ENCODE results near the gene NOVA1.

Gene NOVA1

DNA sequence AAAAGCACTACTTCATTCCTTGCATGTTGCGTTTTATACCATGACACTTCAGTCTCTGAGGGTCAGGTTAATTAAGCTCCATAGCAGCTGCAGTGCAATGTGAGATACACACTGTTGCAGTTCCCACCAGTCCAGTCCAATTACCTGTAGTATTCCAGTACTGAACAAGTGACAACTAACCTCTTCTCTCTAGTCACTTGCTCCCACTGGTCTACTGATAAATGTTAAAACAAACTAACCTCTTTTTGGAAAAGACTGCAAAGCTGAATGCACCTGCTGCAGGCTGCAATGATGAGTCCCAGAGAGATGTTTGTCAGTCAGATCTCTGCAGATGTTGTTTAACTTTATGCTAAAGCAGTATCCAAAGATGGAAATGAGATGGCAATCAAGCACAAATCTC lies 7.9 kb downstream of the NOVA1 start:
- DNase-seq = no peak

DNA sequence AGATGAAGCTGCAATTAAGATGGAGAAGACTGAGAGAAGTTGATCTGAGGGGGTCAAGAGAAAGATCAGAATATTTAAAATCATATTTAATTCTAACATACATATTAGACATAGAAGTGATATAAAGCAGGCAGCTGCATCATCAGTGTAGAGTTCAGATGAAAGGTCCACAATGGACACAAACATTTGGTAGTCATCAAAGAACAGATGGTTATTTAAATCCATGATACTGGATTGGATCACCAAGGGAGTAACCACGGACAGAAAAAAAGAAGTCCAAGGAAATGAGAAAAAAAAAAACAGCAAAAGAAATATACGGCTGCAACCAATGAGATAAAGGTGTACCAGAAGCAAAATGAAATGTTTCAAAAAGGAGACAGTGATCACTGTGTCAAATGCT lies 20.1 kb downstream of the NOVA1 start:
- DNase-seq = no peak

DNA sequence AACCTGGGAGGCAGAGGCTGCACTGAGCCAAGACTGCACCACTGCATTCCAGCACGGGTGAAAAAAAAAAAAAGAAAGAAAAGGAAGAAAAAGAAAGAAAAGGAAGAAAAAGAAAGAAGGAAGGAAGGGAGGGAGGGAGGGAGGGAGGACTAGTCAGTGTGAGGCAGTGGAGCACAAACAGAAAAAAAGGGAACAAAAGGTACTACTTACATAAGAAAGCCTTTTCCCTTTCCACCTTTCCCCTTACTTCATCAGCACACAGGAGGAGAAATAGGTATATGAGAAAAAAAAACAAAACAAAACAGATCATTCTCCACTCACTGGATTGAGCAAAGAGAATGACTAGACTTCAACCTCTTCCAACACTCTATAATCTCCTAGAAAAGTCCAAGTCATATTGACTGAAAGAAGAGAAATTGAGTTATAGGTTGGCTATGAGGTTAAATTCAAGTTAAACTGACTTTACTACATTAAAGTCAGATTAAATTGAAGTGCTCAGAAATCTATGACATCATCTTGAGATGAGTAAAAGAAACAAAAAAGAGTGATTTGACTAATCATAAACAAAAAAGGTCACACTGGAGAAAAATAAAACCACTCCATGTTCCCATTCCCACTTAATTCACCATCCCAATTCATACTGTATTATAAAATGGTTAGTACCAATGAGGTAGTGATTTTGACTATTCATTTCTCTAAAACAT lies 43.6 kb downstream of the NOVA1 start:
- DNase-seq = no peak

DNA sequence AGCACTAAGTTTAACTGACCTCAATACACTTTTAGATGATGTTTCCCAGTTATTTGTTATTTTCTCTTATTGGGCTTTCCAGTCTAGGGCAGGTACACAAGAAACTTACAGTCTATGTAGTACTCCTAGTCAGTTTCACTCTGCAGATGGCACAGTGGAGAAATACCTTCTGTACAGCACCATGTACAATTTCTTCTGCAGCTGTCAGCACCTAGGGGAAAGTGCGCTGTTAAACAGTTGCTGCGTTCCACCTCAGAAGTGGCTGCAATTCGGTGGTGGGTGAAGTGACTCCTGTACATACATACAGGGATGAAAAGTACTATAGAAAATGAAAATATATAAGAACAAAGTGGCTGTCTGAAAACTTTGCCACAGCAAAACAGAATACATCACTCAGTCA lies 48.3 kb downstream of the NOVA1 start:
- no peak for DNase-seq

DNA sequence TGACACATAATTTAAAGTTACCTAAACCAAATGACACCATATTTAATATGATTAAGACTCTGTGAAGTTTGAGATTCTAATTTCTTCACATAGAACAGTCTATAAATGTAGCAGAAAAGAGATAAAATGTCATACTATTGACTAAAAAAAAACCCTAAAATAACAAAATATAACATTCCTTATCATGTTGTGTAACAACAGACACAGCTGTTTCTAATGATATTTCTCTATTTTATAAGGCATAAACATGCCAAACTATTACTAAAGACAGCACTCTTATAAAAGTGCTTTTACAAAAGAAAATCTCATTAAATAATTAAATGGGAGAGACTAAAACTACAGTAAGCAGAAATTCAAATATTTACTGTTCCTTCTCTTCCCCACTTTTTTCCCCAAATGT lies 49.4 kb downstream of the NOVA1 start:
- DNase-seq = no peak

DNA sequence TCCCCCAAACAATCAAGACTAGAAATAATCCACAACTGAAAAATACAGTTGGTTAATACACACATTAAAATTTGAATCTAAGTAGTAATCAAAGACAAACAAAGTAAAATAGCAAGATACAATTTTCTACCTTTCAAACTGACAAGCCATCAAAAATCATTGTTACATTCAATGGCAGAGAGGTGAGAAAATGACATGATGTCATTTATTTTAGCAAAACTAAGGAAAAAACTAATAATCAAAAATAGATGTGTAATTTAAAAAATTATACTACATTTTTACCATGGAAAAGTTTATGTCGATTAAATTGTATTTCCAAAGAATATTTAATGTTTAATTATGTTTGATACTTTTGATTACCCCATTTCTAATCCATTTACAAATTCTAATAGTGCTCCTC lies 59.7 kb downstream of the NOVA1 start:
- DNase-seq = no peak

DNA sequence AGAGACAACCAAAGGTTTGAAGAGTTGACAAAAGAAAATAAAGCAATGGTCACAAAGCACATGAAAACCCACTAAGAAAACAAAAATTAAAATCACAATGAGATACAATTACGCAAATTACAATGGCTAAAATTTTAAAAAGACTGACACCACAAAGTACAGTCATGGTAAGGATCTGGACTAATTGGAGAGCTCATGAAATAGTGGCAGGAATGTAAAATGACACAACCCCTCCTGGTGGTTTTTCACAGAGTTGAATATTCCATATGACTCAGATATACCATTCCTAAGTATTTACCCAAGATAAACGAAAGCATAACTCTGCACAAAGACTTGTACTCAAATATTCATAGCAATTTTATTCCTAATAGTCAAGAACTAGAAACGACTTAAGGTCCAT lies 65.9 kb downstream of the NOVA1 start:
- DNase-seq = no peak

DNA sequence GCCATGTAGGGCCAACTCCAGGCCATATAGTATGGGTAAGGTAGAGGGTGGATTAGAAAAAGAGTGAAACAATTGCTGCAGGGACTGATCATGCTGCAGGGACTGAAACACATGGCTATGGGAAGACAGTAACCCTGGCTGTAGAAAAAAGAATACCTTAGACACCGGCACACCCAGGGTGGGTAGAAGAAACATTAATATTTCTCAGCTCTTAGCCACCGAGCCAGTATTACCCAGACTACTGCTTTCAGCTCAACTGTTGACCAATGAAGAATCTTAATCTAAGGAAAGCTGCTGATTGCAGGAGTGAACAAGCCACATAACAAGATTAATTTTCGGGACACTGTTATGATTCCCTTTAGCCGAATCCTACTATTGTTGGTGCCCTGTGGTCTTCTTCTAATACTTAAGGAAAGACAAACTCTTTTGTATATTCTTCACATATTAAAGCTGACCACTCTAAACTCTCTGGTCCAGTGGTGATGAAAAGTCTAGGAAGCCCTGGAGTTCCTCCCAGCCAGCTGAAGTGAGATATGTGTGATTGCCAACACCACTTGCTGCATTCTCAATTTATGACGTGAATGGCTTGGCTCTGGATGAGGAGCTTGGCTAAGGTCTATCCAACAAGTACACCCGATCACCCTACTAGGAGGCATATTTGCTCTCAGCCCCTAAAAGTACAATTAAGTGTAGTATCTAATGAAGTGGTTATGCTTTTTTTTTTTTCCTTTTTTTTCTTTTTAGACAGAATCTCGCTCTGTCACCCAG lies 69.2 kb downstream of the NOVA1 start:
- no peak for DNase-seq

DNA sequence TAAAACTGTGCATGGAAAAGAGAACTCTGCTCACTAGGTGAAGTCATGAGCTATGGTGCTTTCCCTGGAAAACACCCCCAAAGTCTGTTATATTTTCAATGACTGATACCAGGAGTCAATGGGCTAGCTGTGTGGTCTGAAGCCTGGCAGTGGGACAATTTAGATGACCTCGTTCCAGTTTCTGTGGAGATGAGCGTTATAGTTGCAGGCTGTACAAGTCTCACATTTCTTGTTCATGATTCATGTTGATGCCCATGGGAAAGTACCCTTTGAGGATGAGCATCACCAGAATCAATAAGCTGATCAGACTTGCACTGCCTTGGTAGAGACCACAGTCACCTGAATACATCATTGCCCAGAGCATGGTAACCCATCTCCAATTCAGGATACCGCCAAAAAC lies 70.7 kb downstream of the NOVA1 start:
- no peak for DNase-seq

DNA sequence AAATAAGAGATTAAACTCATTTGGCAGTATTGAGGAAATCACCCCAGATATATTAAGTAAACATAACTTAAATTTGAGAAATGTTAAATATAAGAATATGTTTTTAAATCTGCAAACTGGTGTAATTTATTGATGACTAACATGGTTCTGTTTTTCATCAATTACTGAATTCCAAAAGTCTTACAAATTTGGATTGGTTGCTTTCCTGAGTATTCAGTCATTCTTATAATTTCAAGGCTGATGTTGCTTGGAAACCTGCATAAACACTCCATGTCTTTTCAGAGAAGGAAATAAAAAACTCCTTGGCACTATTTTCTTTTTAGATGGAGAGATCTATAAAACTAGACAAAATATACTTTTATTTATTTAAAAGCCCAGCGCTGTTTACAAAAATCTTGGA lies 71.7 kb downstream of the NOVA1 start:
- DNase-seq = no peak

DNA sequence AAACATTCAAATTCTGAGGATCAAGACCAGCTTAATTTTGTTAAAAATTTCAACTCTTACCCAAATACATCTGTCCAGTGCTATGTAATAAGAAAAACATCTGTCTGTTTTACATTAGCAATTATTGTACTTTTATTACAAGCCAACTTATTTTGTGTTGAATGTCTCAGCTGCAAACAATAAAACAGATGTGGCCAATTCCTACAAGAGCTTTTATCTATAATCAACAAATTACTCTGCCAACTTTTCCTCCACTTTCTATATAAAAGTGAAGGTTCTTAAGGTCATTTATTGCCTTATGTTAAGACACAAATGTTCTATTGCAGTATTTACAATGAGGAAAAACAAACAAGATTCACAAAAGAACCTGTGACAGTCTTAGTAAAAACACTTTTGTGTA lies 72.7 kb downstream of the NOVA1 start:
- DNase-seq = no peak

DNA sequence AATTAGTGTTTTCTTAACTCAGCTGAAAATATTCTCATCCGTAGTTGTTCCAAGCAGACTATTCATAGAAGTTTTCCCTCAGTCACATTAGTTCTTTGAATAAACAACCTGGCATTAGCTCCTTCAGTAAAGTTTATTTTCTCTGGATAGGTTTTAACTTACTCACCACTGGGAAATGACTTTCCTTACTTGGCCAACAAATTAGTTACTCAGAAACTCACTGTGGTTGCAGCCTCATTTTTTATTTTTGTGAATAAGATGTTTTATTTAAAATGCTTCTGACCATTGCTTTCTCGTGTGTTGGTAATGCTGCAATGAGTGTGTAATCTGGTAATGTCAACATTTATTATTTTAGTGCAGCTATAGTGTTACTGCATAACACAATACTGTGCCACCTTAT lies 74.9 kb downstream of the NOVA1 start:
- no peak for DNase-seq

DNA sequence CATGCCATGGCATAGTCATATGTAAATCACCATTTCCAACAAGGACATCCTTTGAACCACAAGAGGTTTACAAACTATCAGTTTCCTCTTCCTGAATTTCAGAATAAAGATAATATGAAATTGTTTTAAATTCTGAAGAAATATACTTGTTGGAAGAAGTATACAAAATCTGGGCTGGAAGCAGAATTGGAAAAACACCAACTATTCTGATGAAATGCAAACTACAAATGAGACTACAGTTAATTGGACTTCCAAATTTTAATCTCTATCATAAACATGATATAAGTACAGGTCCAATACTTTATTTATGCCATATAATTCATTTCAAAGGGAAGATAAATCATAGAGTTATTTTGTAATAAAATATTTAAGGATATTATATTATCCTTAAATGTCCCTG lies 80.1 kb downstream of the NOVA1 start:
- no peak for DNase-seq

DNA sequence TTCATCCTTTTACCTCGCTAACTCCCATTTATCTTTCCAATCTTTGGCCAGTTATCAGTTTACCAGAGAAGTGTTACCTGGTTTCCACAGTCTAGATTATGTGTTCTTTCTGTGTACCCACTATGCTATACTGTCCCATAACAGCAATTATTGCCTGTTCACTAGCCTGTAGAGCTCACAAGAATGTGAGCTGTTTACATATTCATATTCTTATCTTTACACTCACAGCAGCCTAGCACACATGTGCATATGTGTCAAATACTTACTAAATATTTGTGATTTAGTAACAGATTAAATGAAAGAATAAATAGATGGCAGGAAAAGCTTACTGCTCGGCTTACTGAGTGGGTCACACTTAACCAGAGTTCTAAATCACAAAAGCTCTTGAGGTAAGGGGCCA lies 97.8 kb downstream of the NOVA1 start:
- no peak for DNase-seq

DNA sequence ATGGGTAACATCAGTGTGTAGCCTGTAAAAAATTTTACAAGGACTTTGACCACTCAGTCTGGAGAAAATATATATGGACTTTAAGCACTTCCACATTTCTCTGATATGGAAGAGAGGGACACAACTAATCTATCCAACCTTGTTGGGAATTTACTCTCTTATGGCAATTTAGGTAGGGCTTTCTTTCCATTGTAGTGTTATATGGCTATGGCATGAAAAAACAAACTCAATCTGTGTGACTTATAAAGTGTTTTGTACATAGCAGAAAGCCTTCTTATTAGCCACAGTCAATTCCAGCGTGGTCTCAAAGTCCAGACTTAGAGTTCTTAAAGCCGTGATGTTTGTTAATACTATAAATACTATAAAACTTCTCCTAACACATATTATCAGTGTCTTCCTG lies 98.3 kb downstream of the NOVA1 start:
- DNase-seq = no peak

DNA sequence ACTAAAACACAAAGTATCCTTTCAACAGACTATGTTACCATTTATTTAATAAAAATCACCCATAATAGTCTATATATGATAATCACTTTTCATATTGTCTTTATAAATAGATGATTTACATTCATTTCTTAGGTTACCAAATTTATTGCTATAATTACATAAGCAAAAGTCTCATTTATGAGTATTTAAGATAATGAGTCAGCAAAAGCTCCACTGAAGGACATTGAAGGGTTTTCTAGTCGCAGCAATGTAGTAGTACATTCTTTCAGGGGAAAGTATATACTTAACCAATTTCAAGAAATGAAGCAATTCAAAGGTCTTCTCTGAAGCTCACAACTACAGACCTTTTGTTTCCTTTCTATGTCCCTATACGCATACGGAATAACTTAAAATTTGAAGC lies 110.9 kb downstream of the NOVA1 start:
- DNase-seq = no peak

DNA sequence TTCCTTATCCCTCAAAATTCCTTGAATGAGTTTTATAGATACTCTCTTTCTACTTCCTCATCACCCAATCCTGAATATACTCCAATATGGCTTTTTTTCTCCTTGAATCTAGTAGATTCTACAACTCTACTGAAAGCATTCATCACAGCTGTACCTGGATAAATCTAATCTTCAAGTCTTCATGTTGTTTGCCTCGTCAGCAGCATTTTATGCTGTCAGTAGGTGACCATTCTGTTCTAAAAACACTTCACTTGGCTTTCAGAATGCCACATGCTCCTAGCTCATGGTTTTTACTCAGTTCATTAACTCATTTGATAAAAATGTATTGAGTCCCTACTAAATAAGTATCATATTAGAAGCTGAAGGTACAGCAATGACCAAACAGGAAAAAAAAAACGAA lies 113.3 kb downstream of the NOVA1 start:
- DNase-seq = no peak

DNA sequence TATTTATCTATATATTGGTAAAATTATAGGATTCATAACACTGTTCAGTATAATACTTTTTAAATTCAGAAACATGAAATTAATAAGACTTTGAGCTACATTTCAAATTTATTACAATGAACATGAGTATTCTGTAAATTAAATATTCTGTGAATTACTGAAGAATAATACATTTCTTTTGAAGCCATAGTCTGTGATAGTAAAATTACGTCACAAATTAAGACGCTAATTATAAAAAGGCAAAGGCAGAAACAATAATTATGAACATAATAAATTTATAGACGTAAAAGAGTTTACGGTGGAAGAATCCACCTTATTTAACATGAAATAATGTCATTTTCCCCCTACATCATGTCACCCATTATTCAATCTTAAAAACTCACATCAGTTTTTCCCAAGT lies 118.9 kb downstream of the NOVA1 start:
- DNase-seq = no peak

DNA sequence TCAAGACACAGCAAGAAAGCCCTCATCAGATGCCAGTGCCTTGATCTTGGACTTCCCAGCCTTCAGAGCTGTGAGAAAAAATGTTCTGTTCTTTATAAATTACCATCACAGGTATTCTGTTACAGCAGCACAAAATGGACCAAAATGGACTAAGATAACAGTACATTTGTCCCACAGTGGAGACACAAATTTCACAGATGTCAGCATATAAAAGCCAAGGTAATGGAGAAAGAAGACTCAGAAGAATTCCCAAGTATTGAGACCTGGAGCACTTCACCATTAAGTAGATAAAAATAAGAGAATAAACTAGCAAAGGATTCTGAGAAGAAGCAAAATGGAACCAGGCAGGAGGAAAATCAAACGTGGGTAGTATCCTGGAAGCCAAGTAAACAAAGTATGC lies 131.0 kb downstream of the NOVA1 start:
- DNase-seq = no peak

DNA sequence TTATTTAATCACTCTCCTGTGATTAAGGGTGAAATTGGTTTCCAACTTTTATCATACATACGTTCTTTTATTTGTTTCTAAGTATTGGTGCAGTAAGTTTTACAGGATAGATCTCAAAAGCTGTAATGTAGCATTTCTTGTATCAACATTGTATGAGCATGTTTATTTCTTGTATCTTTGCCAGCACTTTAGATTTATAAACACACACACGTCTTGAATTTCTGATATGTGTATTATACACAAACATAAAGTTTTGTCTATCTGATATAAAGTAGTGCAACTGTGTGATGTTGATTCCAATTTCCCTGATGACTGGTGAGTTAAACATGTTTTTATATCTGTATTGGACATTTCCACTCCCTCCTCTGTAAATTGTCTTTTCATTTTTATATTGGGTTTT lies 134.7 kb downstream of the NOVA1 start:
- no peak for DNase-seq

DNA sequence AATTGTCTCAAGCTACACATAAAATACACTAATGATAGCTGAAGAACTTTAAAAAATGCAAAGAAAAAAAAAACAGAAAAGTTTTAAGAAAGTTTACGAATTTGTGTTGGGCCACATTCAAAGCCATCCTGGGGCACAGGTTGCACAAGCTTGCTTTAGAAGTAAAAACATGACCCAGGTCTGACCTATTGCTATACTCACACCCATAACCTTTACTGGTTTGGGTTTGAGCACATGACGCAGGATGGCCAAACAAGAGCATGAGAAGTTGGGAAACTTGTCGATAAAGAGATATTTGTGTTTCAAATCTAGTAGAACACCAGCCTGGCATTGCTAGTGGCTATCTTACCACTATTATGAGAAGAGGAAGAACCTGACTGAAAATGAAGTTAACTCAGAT lies 143.7 kb downstream of the NOVA1 start:
- no peak for DNase-seq

DNA sequence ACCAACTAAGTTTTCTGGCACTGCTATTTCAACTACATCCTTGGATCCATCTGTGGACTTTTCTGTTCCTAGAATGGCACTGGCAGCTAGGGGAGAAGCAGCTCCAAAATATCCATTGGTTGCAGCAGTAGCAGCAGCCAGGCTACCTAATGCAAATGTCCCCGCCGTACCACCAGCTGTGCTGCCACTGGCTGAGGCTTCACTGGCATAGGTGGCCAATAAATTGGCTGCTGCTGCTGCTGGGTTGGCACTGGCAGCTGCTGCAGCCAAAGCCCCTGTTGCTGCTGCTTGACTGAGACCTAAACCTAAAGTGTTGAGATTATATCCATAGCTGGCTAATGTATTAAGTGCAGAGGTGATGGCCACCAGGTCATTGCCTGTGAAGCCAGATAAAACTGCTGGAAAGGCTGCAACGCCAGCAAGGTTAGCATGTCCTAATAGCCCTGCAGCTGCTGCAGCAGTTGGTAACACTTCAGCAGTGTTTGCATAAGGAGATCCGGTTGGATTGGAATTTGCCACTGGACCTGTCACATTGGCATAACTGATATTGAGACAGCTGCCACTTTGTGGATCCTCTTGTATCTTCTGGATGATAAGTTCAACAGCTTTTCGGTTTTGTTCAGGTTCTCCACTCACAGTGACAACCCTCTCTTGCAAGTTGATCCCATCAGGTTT lies 149.5 kb downstream of the NOVA1 start:
- DNase-seq = no peak

DNA sequence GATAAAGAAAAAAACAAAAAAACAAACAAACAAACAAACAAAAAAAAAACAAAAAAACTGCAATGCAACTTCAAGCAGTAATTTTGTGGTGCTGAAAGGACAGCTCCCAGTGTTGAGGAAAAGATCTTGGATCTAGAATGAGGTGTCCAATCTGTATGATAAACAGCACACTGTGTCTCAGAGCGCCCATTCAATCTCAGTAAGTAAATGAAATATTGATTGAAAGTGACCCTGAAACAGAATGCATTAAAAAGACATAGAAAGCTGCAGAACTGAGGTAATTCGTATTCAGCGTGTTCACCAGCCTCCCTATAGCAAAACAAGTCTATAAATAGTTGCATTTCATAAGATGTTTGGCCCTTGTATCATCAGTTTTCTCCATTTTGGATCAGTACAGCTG lies 153.0 kb downstream of the NOVA1 start:
- DNase-seq = no peak

DNA sequence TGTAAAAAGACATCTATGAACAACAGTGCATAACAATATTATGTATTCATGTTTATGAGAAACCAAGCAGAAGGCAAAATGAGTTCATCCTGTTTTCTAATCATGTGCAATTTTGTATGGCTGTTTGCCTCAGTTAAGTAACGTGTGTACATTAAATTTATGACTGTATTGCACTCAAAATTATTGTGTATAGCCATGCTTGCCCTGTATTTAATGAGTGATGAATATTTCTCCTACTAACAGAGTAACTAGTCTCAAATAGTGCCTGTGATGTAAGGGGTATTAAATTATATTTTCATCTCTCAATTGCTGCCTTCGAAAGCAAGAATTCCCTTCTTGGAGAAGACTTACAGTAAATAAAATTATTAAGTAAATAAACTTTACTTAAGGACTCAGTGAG lies 154.2 kb downstream of the NOVA1 start:
- no peak for DNase-seq

Measured in right forelimb (tissue), 1 donor.